SK-N-SH treated with all-trans-retinoic acid at 6 μM for 48 hours (cell line): Measurements from ENCODE around the gene NIPBL.

Experiments
- ATAC-seq: fragments of 200-7000 bp; cut with Tn5 transposase; 3 replicates; pipeline ENCODE4 v1.9.1; 2020; ENCODE audit warnings: mild to moderate bottlenecking, moderate library complexity
- ARNTL ChIP-seq: fragments of 450-650 bp; formaldehyde crosslinking; IDR thresholded peaks from 2 replicates; pipeline ENCODE4 v1.5.0; 2020; ENCODE audit warnings: low read depth, mild to moderate bottlenecking, moderate library complexity, borderline replicate concordance
- BACH2 ChIP-seq: fragments of 250-450 bp; sonication (Bioruptor Pico); IDR thresholded peaks from 2 replicates; pipeline ENCODE4 v1.9.0; 2021; ENCODE audit warnings: mild to moderate bottlenecking, borderline replicate concordance
- CSDC2 ChIP-seq: fragments of 250-450 bp; sonication (Bioruptor Pico); IDR thresholded peaks from 2 replicates; pipeline ENCODE4 v1.5.0; 2020; ENCODE audit warnings: mild to moderate bottlenecking, moderate library complexity
- ESRRG ChIP-seq: fragments of 250-450 bp; sonication (Bioruptor Pico); IDR thresholded peaks from 2 replicates; pipeline ENCODE4 v1.6.1; 2021; ENCODE audit warnings: mild to moderate bottlenecking
- GLIS3 ChIP-seq: fragments of 250-450 bp; sonication (Bioruptor Pico); IDR thresholded peaks from 2 replicates; pipeline ENCODE4 v1.5.0; 2020; ENCODE audit warnings: mild to moderate bottlenecking, moderate library complexity
- ISL1 ChIP-seq: fragments of 250-450 bp; sonication (Bioruptor Pico); IDR thresholded peaks from 2 replicates; pipeline ENCODE4 v2.1.2; 2022; ENCODE audit warnings: mild to moderate bottlenecking, moderate library complexity
- OSR1 ChIP-seq: fragments of 250-450 bp; sonication (Bioruptor Pico); IDR thresholded peaks from 2 replicates; pipeline ENCODE4 v1.8.0; 2022; ENCODE audit warnings: moderate library complexity, mild to moderate bottlenecking, inconsistent platforms
- PPARA ChIP-seq: fragments of 250-450 bp; sonication (Bioruptor Pico); IDR thresholded peaks from 2 replicates; pipeline ENCODE4 v1.5.0; 2020; ENCODE audit warnings: mild to moderate bottlenecking, borderline replicate concordance
- RARB ChIP-seq: fragments of 250-450 bp; sonication (Bioruptor Pico); IDR thresholded peaks from 2 replicates; pipeline ENCODE4 v1.8.0; 2021; ENCODE audit warnings: mild to moderate bottlenecking, moderate library complexity
- SNAI2 ChIP-seq: fragments of 250-450 bp; sonication (Bioruptor Pico); IDR thresholded peaks from 2 replicates; pipeline ENCODE4 v1.5.0; 2020; ENCODE audit warnings: mild to moderate bottlenecking, moderate library complexity
- TCF4 ChIP-seq: fragments of 250-450 bp; sonication (Bioruptor Pico); IDR thresholded peaks from 2 replicates; pipeline ENCODE4 v1.8.0; 2021; ENCODE audit warnings: mild to moderate bottlenecking, moderate library complexity, borderline replicate concordance
- ZC3H10 ChIP-seq: fragments of 250-450 bp; sonication (Bioruptor Pico); IDR thresholded peaks from 2 replicates; pipeline ENCODE4 v1.5.1; 2021; ENCODE audit warnings: mild to moderate bottlenecking, moderate library complexity
- ZFP3 ChIP-seq: fragments of 250-450 bp; sonication (Bioruptor Pico); IDR thresholded peaks from 2 replicates; pipeline ENCODE4 v1.5.0; 2020; ENCODE audit warnings: mild to moderate bottlenecking, moderate library complexity
- ZFP30 ChIP-seq: fragments of 450-650 bp; formaldehyde crosslinking; IDR thresholded peaks from 2 replicates; pipeline ENCODE4 v1.5.0; 2022; ENCODE audit warnings: mild to moderate bottlenecking, moderate library complexity
- ZNF565 ChIP-seq: fragments of 450-650 bp; formaldehyde crosslinking; conservative IDR thresholded peaks from 2 replicates; pipeline ENCODE4 v1.5.0; 2020; ENCODE audit warnings: low read depth, mild to moderate bottlenecking, moderate library complexity
- ZNF70 ChIP-seq: fragments of 450-650 bp; formaldehyde crosslinking; IDR thresholded peaks from 2 replicates; pipeline ENCODE4 v1.5.0; 2020; ENCODE audit warnings: mild to moderate bottlenecking, moderate library complexity
- ZNF8 ChIP-seq: fragments of 450-650 bp; formaldehyde crosslinking; IDR thresholded peaks from 2 replicates; pipeline ENCODE4 v1.5.0; 2020; ENCODE audit warnings: mild to moderate bottlenecking, moderate library complexity
- TF ChIP-seq, protein P1 (sequence below): fragments of 250-450 bp; sonication (Bioruptor Pico); IDR thresholded peaks from 2 replicates; pipeline ENCODE4 v1.5.0; 2020; ENCODE audit warnings: mild to moderate bottlenecking, moderate library complexity
- TF ChIP-seq, protein P2 (sequence below): fragments of 250-450 bp; sonication (Bioruptor Pico); IDR thresholded peaks from 2 replicates; pipeline ENCODE4 v1.5.1; 2021; ENCODE audit warnings: mild to moderate bottlenecking, moderate library complexity
- TF ChIP-seq, protein P3 (sequence below): fragments of 250-450 bp; sonication (Bioruptor Pico); IDR thresholded peaks from 2 replicates; pipeline ENCODE4 v1.8.0; 2021; ENCODE audit warnings: low read depth, mild to moderate bottlenecking, moderate library complexity, borderline replicate concordance
- TF ChIP-seq, protein P4 (sequence below): fragments of 250-450 bp; sonication (Bioruptor Pico); IDR thresholded peaks from 2 replicates; pipeline ENCODE4 v1.5.1; 2020; ENCODE audit warnings: low read depth, mild to moderate bottlenecking, moderate library complexity

Gene NIPBL

DNA sequence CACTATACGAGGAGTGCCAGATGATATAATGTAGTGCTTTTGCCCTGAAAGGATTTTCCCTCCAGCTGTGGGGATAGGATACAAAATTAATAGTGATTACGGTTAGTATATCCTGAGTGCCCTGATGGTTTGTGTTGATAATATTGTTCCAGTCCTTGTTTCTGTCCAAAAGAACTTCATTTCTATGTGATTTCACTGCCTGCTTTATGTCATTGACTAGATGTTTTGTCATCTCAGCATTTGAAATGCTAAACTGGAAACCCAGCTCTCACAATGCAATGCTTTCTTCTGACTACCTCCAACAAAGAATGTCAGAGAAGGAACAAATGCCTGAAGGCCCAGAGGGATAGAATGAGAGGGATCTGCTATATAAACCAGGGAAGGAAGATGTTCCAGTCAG, 177.8 kb downstream of the NIPBL start:
- ATAC-seq = no peak; the same call in 2 of the 3 replicates
- TF ChIP-seq, protein P1, sequence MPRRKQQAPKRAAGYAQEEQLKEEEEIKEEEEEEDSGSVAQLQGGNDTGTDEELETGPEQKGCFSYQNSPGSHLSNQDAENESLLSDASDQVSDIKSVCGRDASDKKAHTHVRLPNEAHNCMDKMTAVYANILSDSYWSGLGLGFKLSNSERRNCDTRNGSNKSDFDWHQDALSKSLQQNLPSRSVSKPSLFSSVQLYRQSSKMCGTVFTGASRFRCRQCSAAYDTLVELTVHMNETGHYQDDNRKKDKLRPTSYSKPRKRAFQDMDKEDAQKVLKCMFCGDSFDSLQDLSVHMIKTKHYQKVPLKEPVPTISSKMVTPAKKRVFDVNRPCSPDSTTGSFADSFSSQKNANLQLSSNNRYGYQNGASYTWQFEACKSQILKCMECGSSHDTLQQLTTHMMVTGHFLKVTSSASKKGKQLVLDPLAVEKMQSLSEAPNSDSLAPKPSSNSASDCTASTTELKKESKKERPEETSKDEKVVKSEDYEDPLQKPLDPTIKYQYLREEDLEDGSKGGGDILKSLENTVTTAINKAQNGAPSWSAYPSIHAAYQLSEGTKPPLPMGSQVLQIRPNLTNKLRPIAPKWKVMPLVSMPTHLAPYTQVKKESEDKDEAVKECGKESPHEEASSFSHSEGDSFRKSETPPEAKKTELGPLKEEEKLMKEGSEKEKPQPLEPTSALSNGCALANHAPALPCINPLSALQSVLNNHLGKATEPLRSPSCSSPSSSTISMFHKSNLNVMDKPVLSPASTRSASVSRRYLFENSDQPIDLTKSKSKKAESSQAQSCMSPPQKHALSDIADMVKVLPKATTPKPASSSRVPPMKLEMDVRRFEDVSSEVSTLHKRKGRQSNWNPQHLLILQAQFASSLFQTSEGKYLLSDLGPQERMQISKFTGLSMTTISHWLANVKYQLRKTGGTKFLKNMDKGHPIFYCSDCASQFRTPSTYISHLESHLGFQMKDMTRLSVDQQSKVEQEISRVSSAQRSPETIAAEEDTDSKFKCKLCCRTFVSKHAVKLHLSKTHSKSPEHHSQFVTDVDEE (CRISPR knock-in tag) = peak; percentile 22; the same call in 1 of the 2 replicates
- TF ChIP-seq TCF4 (CRISPR knock-in tag) (peak; percentile 91), ESRRG (CRISPR knock-in tag) (peak; percentile 65; the same call in 1 of the 2 replicates), ZNF565 (no peak), SNAI2 (CRISPR knock-in tag) (no peak), ISL1 (CRISPR knock-in tag) (peak; percentile 83)
- TF ChIP-seq, protein P2, sequence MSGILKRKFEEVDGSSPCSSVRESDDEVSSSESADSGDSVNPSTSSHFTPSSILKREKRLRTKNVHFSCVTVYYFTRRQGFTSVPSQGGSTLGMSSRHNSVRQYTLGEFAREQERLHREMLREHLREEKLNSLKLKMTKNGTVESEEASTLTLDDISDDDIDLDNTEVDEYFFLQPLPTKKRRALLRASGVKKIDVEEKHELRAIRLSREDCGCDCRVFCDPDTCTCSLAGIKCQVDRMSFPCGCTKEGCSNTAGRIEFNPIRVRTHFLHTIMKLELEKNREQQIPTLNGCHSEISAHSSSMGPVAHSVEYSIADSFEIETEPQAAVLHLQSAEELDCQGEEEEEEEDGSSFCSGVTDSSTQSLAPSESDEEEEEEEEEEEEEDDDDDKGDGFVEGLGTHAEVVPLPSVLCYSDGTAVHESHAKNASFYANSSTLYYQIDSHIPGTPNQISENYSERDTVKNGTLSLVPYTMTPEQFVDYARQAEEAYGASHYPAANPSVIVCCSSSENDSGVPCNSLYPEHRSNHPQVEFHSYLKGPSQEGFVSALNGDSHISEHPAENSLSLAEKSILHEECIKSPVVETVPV = peak; percentile 45; the same call in 1 of the 2 replicates
- TF ChIP-seq, protein P3, sequence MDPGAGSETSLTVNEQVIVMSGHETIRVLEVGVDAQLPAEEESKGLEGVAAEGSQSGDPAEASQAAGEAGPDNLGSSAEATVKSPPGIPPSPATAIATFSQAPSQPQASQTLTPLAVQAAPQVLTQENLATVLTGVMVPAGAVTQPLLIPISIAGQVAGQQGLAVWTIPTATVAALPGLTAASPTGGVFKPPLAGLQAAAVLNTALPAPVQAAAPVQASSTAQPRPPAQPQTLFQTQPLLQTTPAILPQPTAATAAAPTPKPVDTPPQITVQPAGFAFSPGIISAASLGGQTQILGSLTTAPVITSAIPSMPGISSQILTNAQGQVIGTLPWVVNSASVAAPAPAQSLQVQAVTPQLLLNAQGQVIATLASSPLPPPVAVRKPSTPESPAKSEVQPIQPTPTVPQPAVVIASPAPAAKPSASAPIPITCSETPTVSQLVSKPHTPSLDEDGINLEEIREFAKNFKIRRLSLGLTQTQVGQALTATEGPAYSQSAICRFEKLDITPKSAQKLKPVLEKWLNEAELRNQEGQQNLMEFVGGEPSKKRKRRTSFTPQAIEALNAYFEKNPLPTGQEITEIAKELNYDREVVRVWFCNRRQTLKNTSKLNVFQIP = no peak

DNA sequence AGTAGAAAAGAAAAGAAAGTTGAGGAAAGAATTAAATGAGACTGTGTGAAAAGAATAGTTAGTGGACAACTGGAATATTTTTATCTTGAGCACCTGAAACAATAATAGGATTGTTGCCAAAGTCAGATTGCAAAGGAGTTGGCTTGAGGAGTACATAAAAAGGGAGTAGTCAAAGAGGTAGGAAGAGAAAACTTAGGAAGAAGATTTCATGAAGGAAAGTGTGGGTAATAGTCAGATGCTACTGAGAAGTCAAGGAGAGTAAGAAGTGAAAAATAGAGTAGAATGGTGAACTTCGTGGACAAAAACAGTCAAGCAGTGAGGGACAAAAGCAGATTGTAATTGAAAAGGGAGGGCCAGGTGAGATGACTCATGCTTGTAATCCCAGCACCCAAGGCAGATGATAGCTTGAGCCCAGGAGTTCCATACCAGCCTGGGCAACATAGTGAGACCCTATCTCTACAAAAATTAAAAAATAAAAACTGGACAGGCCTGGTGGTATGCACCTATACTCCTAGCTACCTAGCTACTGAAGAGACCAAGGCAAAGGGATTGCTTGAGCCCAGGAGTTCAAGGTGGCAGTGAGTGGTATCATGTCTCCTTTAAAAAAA, 178.9 kb downstream of the NIPBL start:
- no peak for ATAC-seq
- TF ChIP-seq RARB (no peak), OSR1 (CRISPR knock-in tag) (no peak), ZFP30 (CRISPR knock-in tag) (no peak), BACH2 (CRISPR knock-in tag) (no peak), ZNF70 (no peak), ZFP3 (CRISPR knock-in tag) (no peak), CSDC2 (no peak), ISL1 (CRISPR knock-in tag) (no peak), ZC3H10 (no peak), PPARA (no peak), ZNF8 (CRISPR knock-in tag) (no peak)
- TF ChIP-seq, protein P2 = no peak
- TF ChIP-seq, protein P4, sequence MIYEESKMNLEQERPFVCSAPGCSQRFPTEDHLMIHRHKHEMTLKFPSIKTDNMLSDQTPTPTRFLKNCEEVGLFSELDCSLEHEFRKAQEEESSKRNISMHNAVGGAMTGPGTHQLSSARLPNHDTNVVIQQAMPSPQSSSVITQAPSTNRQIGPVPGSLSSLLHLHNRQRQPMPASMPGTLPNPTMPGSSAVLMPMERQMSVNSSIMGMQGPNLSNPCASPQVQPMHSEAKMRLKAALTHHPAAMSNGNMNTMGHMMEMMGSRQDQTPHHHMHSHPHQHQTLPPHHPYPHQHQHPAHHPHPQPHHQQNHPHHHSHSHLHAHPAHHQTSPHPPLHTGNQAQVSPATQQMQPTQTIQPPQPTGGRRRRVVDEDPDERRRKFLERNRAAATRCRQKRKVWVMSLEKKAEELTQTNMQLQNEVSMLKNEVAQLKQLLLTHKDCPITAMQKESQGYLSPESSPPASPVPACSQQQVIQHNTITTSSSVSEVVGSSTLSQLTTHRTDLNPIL (CRISPR knock-in tag) = no peak

DNA sequence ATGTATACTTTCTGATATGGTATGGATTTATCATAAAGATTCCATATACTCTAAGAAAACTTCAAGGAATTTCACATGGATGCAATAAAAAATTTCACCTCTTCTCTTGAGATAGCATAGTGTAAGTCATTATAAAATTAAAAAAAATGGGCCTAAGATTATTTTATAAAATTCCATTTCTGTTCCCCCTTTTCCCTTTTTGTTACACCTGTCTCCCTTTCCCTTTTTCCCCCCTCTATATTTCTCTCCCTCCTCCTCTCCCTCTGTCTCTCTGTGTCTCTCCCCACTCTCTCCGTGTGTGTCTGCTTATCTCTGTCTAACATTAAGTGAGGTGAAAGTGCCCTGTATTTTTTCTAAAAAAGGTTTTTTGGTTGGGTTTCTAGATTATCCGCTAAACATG, 180.2 kb downstream of the NIPBL start:
- no peak for ATAC-seq
- TF ChIP-seq OSR1 (CRISPR knock-in tag) = no peak
- TF ChIP-seq SNAI2 (CRISPR knock-in tag) = no peak
- TF ChIP-seq, protein P4 (CRISPR knock-in tag) = no peak
- TF ChIP-seq TCF4 (CRISPR knock-in tag) = no peak
- TF ChIP-seq ZC3H10 = no peak
- no peak for TF ChIP-seq ZNF8 (CRISPR knock-in tag)
- no peak for TF ChIP-seq GLIS3
- no peak for TF ChIP-seq ARNTL (CRISPR knock-in tag)
- TF ChIP-seq, protein P1 (CRISPR knock-in tag) = no peak
- no peak for TF ChIP-seq ISL1 (CRISPR knock-in tag)
- TF ChIP-seq CSDC2 = no peak
- TF ChIP-seq ZNF565 = no peak
- TF ChIP-seq ZFP3 (CRISPR knock-in tag) = no peak
- no peak for TF ChIP-seq PPARA
- no peak for TF ChIP-seq ZFP30 (CRISPR knock-in tag)
- TF ChIP-seq, protein P2 = no peak
